ENCODE measurements around the gene STX16.

GRCh38 chr20:58657262-58657661, 6.2 kb downstream of the STX16 start:
- TF ChIP-seq POLR2A (IDR thresholded peaks at IDR 0.05; ENCODE audit: low read length) (no peak), GATA1 (IDR thresholded peaks at IDR 0.05; ENCODE audit: low read depth, low read length) (no peak)
